Measurements from ENCODE around the gene COX6B2.

Gene COX6B2

GRCh38 chr19:55392820-55393761, 38.6 kb upstream of the COX6B2 start:
- TF ChIP-seq RARB (CRISPR knock-in tag; IDR thresholded peaks at IDR 0.05) (no peak), ZNF565 (CRISPR knock-in tag; conservative IDR thresholded peaks at IDR 0.05; ENCODE audit: low read depth) (no peak), ZFP3 (CRISPR knock-in tag; IDR thresholded peaks at IDR 0.05) (no peak), ISL1 (CRISPR knock-in tag; IDR thresholded peaks at IDR 0.05) (no peak), ZFP30 (CRISPR knock-in tag; IDR thresholded peaks at IDR 0.05) (no peak), TOX (CRISPR knock-in tag; IDR thresholded peaks at IDR 0.05; ENCODE audit: borderline replicate concordance) (no peak), TSHZ2 (CRISPR knock-in tag; IDR thresholded peaks at IDR 0.05) (no peak), CSDC2 (CRISPR knock-in tag; IDR thresholded peaks at IDR 0.05) (no peak), ARNTL (CRISPR knock-in tag; IDR thresholded peaks at IDR 0.05; ENCODE audit: borderline replicate concordance, low read depth) (no peak), CREB5 (CRISPR knock-in tag; IDR thresholded peaks at IDR 0.05; ENCODE audit: low read depth) (no peak), SNAI2 (CRISPR knock-in tag; IDR thresholded peaks at IDR 0.05) (no peak), CSRNP3 (CRISPR knock-in tag; IDR thresholded peaks at IDR 0.05) (no peak), PPARA (CRISPR knock-in tag; IDR thresholded peaks at IDR 0.05; ENCODE audit: borderline replicate concordance) (no peak), PATZ1 (CRISPR knock-in tag; IDR thresholded peaks at IDR 0.05; ENCODE audit: borderline replicate concordance) (no peak), POU6F1 (CRISPR knock-in tag; IDR thresholded peaks at IDR 0.05; ENCODE audit: borderline replicate concordance, low read depth) (no peak), ZNF70 (CRISPR knock-in tag; IDR thresholded peaks at IDR 0.05) (no peak), GLIS3 (CRISPR knock-in tag; IDR thresholded peaks at IDR 0.05) (no peak), ESRRG (CRISPR knock-in tag; IDR thresholded peaks at IDR 0.05) (no peak), BACH2 (CRISPR knock-in tag; IDR thresholded peaks at IDR 0.05; ENCODE audit: borderline replicate concordance) (no peak)
- ATAC-seq, result peak; percentile 4; the same call in 2 of the 3 replicates

GRCh38 chr19:55391702-55392615, 37.4 kb upstream of the COX6B2 start:
- TF ChIP-seq TSHZ2 (CRISPR knock-in tag; IDR thresholded peaks at IDR 0.05) (no peak), PATZ1 (CRISPR knock-in tag; IDR thresholded peaks at IDR 0.05; ENCODE audit: borderline replicate concordance) (no peak), BACH2 (CRISPR knock-in tag; IDR thresholded peaks at IDR 0.05; ENCODE audit: borderline replicate concordance) (no peak), OSR1 (CRISPR knock-in tag; IDR thresholded peaks at IDR 0.05) (no peak), CREB5 (CRISPR knock-in tag; IDR thresholded peaks at IDR 0.05; ENCODE audit: low read depth) (no peak)
- ATAC-seq, result peak; percentile 1; the same call in 2 of the 3 replicates

All from SK-N-SH treated with all-trans-retinoic acid at 6 μM for 48 hours (cell line).